Vagina (tissue), 2 donors: ENCODE measurements around the gene PHF21B.

Source experiments
- CTCF ChIP-seq, 3 experiments: fragments of 450-650 bp in 2 of 3; fragments of 200-600 bp in 1 of 3; sonication (generic) in 1 of 3; IDR thresholded peaks; one replicate each; pipeline ENCODE4 v1.5.1; 2017 to 2019; ENCODE audit warnings: antibody characterized with exemption in 3 of 3, mild to moderate bottlenecking in 2 of 3, moderate library complexity in 2 of 3
- POLR2A ChIP-seq, 2 donors: fragments of 450-650 bp; IDR thresholded peaks; one replicate each; pipeline ENCODE4 v1.6.1; 2017; ENCODE audit warnings: antibody characterized with exemption in 2 of 2, mild to moderate bottlenecking in 2 of 2, moderate library complexity in 2 of 2
- POLR2AphosphoS5 ChIP-seq, 2 donors: sonication (generic); formaldehyde crosslinking; IDR thresholded peaks; one replicate each; pipeline ENCODE4 v1.9.0; 2017; ENCODE audit warnings: antibody characterized with exemption in 2 of 2, mild to moderate bottlenecking in 2 of 2, low read depth in 1 of 2; ENCODE audit not compliant: insufficient read depth in 1 of 2

GRCh38 chr22:44850946-44851345 is 158.9 kb downstream of the PHF21B start:
- TF ChIP-seq CTCF (IDR thresholded peaks at IDR 0.05) (no peak), POLR2A (IDR thresholded peaks at IDR 0.05) (no peak), POLR2AphosphoS5 (IDR thresholded peaks at IDR 0.05; ENCODE audit: insufficient read depth in 1 of 2, low read depth in 1 of 2) (no peak)
